LoVo (cell line): ENCODE results near the gene EVA1C.
A peak's percentile ranks its signal among the peaks of the same experiment; 100 is the strongest.
"Not testable (repeated sequence)": the region's sequence is repeated elsewhere in the genome, so short reads cannot be mapped to it uniquely, and the experiment has no call there.

Experiments
- DNase-seq: peaks from one replicate; pipeline ENCODE4 v3.0.0-alpha.2; 2016; ENCODE audit warnings: low spot score

Gene EVA1C, protein sequence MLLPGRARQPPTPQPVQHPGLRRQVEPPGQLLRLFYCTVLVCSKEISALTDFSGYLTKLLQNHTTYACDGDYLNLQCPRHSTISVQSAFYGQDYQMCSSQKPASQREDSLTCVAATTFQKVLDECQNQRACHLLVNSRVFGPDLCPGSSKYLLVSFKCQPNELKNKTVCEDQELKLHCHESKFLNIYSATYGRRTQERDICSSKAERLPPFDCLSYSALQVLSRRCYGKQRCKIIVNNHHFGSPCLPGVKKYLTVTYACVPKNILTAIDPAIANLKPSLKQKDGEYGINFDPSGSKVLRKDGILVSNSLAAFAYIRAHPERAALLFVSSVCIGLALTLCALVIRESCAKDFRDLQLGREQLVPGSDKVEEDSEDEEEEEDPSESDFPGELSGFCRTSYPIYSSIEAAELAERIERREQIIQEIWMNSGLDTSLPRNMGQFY

GRCh38 chr21:32412162-32413014 is at the start of gene EVA1C:
TSS of gene EVA1C (plus strand) at chr21:32412706. CDS start at chr21:32412854, 148 bp downstream.
- peak; percentile 86 for DNase-seq

DNA sequence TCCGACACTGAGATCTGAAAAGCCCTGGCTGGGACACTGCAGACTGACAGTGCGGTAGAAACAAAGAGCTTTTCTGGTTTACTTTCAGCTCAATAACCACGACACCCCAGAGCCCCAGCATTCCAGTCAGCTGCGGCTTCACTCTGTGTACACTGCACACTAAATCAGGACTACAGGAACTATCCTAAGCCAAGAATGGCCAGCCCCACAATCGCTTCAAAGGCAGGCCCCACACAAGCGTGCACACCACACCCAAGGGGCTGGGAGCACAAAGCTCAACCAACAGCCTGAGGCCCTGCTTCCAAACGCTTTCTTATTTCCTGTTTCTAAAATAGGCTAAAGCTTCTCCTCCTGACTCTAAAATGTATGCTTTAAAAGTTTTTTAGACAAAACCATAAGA is 48.1 kb upstream of the EVA1C start:
- no peak for DNase-seq

- no peak for DNase-seq
Measured at GRCh38 chr21:32364796-32365195, 47.7 kb upstream of the EVA1C start.

DNA sequence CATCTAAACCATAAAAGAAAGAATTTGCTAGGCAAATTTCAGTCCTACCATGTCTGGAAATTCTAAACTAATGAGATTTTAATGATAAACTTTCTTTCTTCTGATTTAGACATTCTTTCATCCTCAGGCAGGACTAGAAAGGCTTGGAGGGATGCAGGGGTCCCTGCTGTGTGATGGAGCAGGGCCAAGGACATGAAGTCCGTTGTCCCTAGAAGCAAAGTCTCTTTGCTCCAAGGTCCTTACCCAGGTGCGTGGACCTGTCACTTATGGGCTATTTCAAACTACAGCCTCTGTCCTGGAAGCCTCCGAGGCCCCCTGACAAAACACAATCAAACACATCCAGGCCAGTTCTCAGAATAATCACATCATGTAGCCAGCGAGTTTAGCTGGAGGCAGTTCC is 46.3 kb upstream of the EVA1C start:
- no peak for DNase-seq

DNA sequence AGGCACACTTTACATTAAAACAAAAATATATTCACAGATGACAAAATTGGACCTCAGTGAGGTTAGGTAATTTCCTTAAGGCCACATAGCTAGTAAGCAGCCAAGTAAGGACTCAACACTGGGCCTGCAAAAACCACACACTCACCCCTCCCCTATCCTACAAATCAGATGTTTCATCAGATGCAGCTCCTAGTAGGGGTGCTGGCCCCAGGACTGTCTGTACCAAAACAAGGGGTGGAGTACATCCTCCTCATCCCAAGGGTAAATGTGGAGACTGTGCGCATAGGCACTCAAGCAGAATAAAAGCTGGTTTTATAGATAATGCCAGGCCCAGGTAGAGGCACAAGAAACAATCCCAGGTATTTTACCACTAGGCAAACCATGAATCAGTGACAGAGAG is 45.3 kb upstream of the EVA1C start:
- DNase-seq, result no peak

DNA sequence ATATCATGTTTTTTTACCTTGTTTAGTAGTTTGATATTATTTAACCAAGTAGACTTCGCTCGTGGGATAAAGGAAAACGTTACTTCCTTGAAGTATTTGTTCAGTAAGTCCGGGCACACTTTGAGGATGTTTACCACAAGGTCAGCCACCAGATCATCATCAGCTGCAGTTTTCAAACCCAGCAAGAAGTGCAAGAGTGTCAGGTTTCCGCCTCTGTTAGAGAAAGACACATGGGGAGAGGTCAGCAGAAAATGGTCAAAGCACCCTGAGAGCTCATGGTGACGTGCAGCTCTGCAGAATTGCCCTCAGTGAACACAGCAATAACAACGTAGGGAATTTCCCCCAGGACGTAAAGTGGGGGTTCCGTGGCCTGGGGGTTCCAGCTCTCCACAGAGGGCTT is 44.1 kb upstream of the EVA1C start:
- no peak for DNase-seq

- not testable (repeated sequence) for DNase-seq
Measured at GRCh38 chr21:32368961-32369360, 43.5 kb upstream of the EVA1C start.

- DNase-seq, result no peak
Measured at GRCh38 chr21:32370998-32371766, 41.3 kb upstream of the EVA1C start.

- no peak for DNase-seq
Measured at GRCh38 chr21:32371913-32372314, 40.6 kb upstream of the EVA1C start.

DNA sequence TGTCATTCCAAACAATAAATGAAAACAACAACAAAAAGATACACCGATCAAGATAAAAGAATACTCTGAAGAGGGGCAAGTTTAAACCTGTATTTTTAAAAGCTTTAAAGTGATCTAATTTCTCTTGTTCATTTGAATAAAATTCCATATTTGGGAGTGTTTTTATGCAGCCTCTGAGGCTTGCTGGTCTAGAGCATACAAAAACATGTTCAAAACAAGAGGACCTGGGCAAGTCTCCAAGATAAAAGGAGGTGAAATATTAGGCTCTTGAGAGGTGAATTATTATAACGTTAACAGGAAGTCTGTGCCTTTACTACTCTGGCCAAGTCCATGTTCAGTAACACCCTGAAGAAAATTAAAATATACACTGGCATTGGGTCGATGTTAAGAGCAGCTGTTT is 39.8 kb upstream of the EVA1C start:
- no peak for DNase-seq

DNA sequence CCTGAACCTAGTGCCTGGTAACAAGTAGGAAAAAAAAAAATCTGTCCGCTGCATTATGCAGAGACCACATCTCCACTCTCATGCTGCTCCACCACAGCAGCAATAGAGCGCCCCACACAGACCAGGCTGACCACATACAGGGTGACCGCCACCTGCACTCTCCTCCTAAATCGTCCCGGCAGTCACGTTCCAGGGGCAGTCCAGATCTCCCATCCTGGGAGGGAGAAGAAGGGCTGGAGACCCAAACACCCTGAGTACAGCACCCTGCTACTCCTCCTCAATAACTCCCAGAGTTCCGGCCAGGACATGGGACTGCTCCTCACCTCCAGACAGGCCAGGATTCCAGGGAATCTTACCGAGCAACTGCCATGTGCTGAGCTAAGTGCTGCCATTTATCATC is 35.0 kb upstream of the EVA1C start:
- no peak for DNase-seq

- DNase-seq, result no peak
Measured at GRCh38 chr21:32377991-32378390, 34.5 kb upstream of the EVA1C start.

DNA sequence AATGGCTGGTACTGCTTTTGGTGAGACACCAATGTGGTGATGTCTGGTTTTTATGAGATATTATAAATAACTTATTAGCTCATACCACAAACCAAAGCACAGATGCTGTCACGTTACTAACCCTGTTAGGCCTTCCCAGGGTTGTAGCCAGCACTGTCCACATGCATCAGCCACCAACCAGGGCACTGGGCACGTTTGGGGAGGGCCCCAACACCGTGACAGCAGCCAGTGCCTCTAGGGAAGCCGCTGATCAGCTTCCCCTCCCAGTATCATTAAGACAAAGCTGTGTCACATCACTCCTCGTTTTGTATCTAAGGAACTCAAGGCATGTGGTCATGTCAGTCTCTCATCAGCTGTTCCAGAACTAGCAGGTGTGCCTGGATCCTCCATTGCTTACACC is 33.5 kb upstream of the EVA1C start:
- no peak for DNase-seq

- DNase-seq, result no peak
Measured at GRCh38 chr21:32380940-32381339, 31.6 kb upstream of the EVA1C start.

DNA sequence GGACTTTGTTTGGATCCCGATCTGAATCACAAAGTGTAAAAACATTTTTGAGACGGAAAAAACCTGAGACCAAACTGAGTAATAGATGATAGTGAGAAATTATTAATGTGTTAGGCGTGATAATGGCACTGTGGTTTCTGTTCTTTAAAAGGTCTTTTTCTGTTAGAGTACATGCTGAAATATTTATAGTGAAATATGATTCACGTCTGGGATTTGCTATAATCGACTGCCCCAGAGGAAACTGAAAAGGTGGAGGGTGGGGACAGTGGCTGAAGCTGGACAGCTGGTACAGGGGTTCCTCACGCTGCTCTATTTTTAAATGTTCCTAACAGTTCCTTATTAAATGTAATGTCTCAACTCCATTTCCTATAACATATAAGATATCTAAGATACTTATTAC is 30.9 kb upstream of the EVA1C start:
- no peak for DNase-seq

- peak; percentile 70 for DNase-seq
Measured at GRCh38 chr21:32382108-32382644, 30.3 kb upstream of the EVA1C start.

GRCh38 chr21:32383812-32384211 is 28.7 kb upstream of the EVA1C start:
- no peak for DNase-seq

GRCh38 chr21:32386195-32386870 is 26.2 kb upstream of the EVA1C start:
- no peak for DNase-seq

DNA sequence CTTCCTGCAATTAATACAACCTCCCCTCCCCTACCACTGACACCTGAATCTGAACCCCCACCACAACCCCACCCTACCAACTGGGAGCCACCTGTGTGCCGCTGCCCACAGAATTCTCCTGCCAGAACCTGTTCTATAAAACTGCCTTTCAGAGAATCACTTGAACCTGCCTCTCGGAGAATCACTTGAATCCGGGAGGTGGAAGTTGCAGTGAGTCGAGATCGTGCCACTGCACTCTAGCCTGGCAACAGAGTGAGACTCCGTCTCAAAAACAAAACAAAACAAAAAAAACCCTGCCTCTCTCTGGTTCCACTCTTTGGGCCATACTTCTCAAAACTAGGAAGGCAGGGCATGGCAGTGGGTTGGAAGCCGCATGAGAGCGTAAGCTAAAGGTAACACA is 25.4 kb upstream of the EVA1C start:
- DNase-seq, result no peak

DNA sequence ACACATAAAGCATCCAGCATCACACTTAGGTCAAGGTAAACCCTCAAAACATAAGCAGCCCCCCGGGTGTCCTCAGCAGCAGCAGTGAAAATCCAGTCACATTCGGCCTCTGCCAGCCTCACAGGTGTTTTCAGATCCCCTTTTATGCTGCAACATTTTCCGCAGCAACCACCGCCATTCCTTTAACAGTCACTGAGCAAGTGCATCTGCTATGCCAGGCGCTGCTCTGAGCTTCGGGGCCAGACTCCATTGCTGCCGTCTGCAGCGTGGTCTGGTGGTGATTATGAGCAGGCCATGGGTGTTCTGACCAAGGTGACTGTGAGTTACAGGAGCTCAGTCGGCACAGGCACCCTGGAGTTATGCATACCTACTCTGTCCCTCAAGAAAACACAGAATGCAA is 24.2 kb upstream of the EVA1C start:
- DNase-seq, result no peak

DNA sequence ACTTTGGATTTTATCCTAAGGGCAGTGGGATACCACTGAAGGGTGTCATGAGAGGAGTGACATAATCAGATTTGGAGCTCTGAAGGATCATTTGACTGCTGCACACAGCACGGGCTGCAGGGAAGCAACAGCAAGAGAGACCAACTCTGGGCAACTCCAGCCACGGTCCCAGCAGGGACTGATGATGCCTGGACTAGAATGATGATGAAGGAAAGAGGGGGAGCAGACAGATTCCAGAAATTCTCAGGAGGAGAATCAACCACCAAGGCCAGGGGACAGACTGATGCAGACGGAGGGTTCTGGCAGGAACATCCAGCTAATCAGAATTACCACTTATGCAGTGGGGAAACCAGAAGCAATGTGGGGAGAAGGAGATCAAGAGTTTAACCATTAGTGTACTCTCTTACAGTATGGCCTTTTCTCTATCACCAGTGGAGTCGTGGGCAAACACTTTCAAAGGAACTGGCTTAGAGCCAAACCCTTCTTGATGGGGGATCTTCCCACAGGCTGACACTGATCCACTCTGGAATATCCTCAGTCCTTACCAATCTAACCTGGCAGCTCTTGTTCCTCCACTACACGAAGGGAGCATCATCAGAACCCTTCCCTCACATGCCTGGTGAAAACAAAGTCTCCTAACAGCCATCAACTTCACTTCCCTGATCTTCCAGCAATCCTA is 23.0 kb upstream of the EVA1C start:
- no peak for DNase-seq
